HL-60/S4 treated with phorbol 12-myristate 13-acetate at 8.2 ng/mL for 4 days and 3 days (cell line): ENCODE results near the gene ACSF3.

Experiments used
- in situ Hi-C: fragments of 300-500 bp; cut with MboI; formaldehyde crosslinking; loops from 2 replicates; pipeline ENCODE4 v1.15.0; 2022; ENCODE audit warnings: low sequenced_read_pairs

Gene ACSF3

GRCh38 chr16:89093602-89094251 is at the start of gene ACSF3:
ACSF3 (plus strand) TSS chr16:89093852; CDS start chr16:89100682, 6,830 bp downstream.
- in situ Hi-C loops: no loop called here

- in situ Hi-C loops: no loop called here
These were observed 49.1 kb upstream of the ACSF3 start for GRCh38 chr16:89044418-89045180.

- in situ Hi-C loops: no loop called here
These were observed 48.4 kb upstream of the ACSF3 start for GRCh38 chr16:89045181-89045815.

GRCh38 chr16:89045881-89046280 is 47.8 kb upstream of the ACSF3 start:
- in situ Hi-C loops: no loop called here

GRCh38 chr16:89046491-89046890 is 47.2 kb upstream of the ACSF3 start:
- in situ Hi-C loops: no loop called here

- in situ Hi-C loops: no loop called here
These were observed 46.1 kb upstream of the ACSF3 start for GRCh38 chr16:89047331-89048089.

GRCh38 chr16:89048090-89048725 is 45.4 kb upstream of the ACSF3 start:
- in situ Hi-C loops: no loop called here

GRCh38 chr16:89048871-89049422 is 44.7 kb upstream of the ACSF3 start:
- in situ Hi-C loops: no loop called here

GRCh38 chr16:89049484-89050118 is 44.1 kb upstream of the ACSF3 start:
- in situ Hi-C loops: no loop called here

GRCh38 chr16:89050119-89050867 is 43.4 kb upstream of the ACSF3 start:
- in situ Hi-C loops: no loop called here

- in situ Hi-C loops: no loop called here
These were observed 42.8 kb upstream of the ACSF3 start for GRCh38 chr16:89050868-89051311.

GRCh38 chr16:89051521-89052166 is 42.0 kb upstream of the ACSF3 start:
- in situ Hi-C loops: no loop called here

- in situ Hi-C loops: no loop called here
These were observed 41.3 kb upstream of the ACSF3 start for GRCh38 chr16:89052191-89052889.

GRCh38 chr16:89052890-89053724 is 40.5 kb upstream of the ACSF3 start:
- in situ Hi-C loops: no loop called here

- in situ Hi-C loops: no loop called here
These were observed 40.0 kb upstream of the ACSF3 start for GRCh38 chr16:89053725-89054029.

GRCh38 chr16:89054261-89054661 is 39.4 kb upstream of the ACSF3 start:
- in situ Hi-C loops: no loop called here

- in situ Hi-C loops: no loop called here
These were observed 38.9 kb upstream of the ACSF3 start for GRCh38 chr16:89054714-89055113.
